ENCODE data around the gene B3GAT3. TPM values are rescaled to one million over a fixed set of nuclear protein-coding genes. Genes with fewer than 3 reads are reported as not detected.

B3GAT3 gene
- total RNA-seq, 4 donors from 2014 or later = 28.0 to 47.4 (median 40.8) TPM

DNA sequence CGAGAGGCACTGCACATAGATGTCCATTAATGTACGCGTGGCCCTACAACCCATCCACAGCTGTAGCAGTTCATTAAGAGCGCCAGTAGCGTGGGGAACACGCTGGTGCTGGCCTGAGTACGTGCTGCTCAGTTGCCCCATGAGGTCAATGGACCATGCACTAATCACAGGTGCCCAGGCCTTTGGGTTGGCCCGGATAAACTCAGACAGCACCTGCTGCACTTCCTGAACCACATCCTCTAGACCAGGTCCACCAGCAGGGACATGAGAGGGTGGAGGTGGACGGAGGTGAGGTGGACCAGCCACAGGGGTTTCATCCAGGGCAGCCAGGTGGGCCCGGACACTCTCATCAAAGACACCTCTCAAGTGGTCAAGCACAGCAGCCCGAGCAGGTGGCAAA lies 27.7 kb upstream of the B3GAT3 start:
- Histone ChIP-seq H3K9me3 (no peaks in the 10 kb centered on the region), H3K4me1 (peaks cover 22 to 38% (median 30%) of the 10 kb centered on the region in 4 donors), H3K27ac (no peak overlapping the region), H3K4me3 (no peak overlapping the region), H3K36me3 (peaks cover 0 to 5% (median 3%) of the 10 kb centered on the region in 4 donors), H3K27me3 (no peaks in the 10 kb centered on the region)
- no peak for TF ChIP-seq POLR2AphosphoS5 (IDR thresholded peaks at IDR 0.05)
- no peak for TF ChIP-seq POLR2A (IDR thresholded peaks at IDR 0.05)
- in situ Hi-C loops (cut with MboI; ENCODE audit: low pct_ligation_motif_present in 1 of 4, low pct_unique_long_range_greater_than_20kb in 1 of 4, low sequenced_read_pairs in 3 of 4) = no loop called here
- 84% methylated on average over 11 of the region's 11 CpGs; no CpG with 5 or more reads in 1 of the 2 donors for WGBS, 2 donors (ENCODE audit: low coverage in 1 of 2)
- DNase-seq = no peak
- intact Hi-C loops (cut with DNase I; ENCODE audit: low total_unique reads) = no loop called here

DNA sequence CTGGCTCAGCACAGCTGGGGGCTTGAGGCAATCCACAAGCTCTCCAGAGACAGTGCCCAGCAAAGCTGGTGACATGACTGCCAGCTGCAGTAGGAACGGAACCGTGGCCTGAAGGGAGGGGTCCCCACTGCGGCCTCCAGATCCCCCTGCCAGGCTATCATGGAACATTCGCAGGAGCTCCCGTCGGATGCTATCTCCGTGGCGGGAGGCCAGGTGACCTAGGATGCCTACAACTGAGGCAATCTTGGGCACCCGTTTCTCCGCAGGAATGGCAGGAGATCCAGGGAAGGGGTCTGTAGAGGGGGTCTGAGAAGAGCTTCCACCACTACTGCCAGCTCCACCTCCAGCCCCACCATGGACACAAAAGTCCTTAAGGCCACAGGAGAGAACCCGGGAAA lies 27.2 kb upstream of the B3GAT3 start:
- peaks cover 22 to 40% (median 32%) of the 10 kb centered on the region in 4 donors for H3K4me1 ChIP-seq
- no peak overlapping the region for H3K4me3 ChIP-seq
- no peak overlapping the region for H3K27ac ChIP-seq
- H3K27me3 ChIP-seq = no peaks in the 10 kb centered on the region
- DNase-seq = no peak
- no peaks in the 10 kb centered on the region for H3K9me3 ChIP-seq
- no peak for TF ChIP-seq POLR2A (IDR thresholded peaks at IDR 0.05)
- no peak for TF ChIP-seq POLR2AphosphoS5 (IDR thresholded peaks at IDR 0.05)
- TF ChIP-seq, protein P1, sequence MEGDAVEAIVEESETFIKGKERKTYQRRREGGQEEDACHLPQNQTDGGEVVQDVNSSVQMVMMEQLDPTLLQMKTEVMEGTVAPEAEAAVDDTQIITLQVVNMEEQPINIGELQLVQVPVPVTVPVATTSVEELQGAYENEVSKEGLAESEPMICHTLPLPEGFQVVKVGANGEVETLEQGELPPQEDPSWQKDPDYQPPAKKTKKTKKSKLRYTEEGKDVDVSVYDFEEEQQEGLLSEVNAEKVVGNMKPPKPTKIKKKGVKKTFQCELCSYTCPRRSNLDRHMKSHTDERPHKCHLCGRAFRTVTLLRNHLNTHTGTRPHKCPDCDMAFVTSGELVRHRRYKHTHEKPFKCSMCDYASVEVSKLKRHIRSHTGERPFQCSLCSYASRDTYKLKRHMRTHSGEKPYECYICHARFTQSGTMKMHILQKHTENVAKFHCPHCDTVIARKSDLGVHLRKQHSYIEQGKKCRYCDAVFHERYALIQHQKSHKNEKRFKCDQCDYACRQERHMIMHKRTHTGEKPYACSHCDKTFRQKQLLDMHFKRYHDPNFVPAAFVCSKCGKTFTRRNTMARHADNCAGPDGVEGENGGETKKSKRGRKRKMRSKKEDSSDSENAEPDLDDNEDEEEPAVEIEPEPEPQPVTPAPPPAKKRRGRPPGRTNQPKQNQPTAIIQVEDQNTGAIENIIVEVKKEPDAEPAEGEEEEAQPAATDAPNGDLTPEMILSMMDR (IDR thresholded peaks at IDR 0.05) = no peak
- TF ChIP-seq EP300 (IDR thresholded peaks at IDR 0.05; ENCODE audit: low read depth) = no peak
- 85% methylated on average over 10 of the region's 11 CpGs; no CpG with 5 or more reads in 1 of the 2 donors for WGBS, 2 donors (ENCODE audit: low coverage in 1 of 2)
- H3K36me3 ChIP-seq = peaks cover 0 to 5% (median 3%) of the 10 kb centered on the region in 4 donors
- in situ Hi-C loops (cut with MboI; ENCODE audit: low pct_ligation_motif_present in 1 of 4, low pct_unique_long_range_greater_than_20kb in 1 of 4, low sequenced_read_pairs in 3 of 4) = no loop called here
- intact Hi-C loops (cut with DNase I; ENCODE audit: low total_unique reads) = no loop called here

DNA sequence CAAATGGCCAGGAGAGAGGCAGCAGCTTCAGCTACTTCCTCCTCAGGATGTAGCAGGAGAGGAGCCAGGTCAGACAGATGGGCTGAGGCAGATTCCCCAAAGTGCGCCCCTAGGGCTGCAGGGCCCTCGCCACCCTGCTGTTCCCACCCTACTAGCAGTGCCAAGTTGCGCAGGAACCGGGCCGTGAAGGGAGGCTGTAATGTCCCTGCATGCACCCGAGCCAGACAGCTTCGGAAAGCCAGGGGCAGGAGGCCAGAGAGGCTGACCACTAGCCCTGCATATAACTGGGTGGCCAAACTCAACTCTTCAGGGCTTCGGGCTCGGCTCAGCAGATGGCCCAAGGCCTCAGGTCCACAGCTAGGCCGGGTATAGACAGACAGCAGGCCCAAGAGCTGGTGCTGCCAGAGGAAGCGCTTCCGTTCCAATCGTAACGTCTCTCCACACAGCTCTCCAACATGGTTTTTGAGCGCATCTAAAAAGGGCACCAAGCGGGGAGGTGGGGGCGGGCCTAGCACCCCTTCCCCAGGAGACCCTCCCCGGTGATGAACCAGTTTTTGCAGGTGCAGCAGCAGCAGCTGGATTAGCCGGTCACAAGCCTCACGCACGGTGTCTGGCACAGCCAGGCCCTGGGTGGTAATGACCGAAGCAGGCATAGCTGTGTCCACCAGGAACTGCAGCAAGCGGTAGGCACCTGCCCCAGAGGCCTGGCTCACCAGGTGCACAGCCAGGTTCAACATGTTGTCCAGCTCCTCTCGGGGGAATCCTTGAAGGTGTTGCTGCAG lies 26.6 kb upstream of the B3GAT3 start:
- 91% methylated on average over 24 of the region's 24 CpGs; no CpG with 5 or more reads in 1 of the 2 donors for WGBS, 2 donors (ENCODE audit: low coverage in 1 of 2)

DNA sequence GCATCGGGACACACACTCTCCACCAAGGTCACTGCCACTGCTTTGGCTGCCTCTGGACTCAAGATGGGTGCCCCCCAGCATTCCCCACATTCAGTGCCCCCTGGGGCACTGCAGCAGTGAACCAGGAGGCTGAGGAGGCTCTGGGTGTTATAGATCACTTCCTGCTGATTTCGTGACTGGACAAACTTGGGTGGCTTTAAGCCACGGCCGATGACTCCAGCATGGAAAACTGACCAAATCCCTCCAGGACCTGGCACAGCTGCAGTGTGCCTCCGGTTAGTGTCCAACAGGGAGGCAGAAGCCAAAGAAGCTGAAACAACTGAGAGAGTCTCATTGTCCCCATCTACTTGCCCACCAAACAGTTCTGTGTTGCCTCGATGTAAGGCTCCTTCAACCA lies 25.8 kb upstream of the B3GAT3 start:
- Histone ChIP-seq H3K27ac (no peak overlapping the region), H3K36me3 (peaks cover 0 to 7% (median 3%) of the 10 kb centered on the region in 4 donors), H3K27me3 (no peaks in the 10 kb centered on the region), H3K9me3 (no peaks in the 10 kb centered on the region), H3K4me3 (no peak overlapping the region), H3K4me1 (peaks cover 22 to 38% (median 31%) of the 10 kb centered on the region in 4 donors)
- WGBS, 2 donors (ENCODE audit: low coverage in 1 of 2) = 87% methylated on average over 6 of the region's 6 CpGs; no CpG with 5 or more reads in 1 of the 2 donors
- intact Hi-C loops (cut with DNase I; ENCODE audit: low total_unique reads) = no loop called here
- TF ChIP-seq EP300 (IDR thresholded peaks at IDR 0.05; ENCODE audit: low read depth) (no peak), POLR2AphosphoS5 (IDR thresholded peaks at IDR 0.05) (no peak), POLR2A (IDR thresholded peaks at IDR 0.05) (no peak)
- TF ChIP-seq, protein P1 (IDR thresholded peaks at IDR 0.05) = no peak
- DNase-seq = no peak
- in situ Hi-C loops (cut with MboI; ENCODE audit: low pct_ligation_motif_present in 1 of 4, low pct_unique_long_range_greater_than_20kb in 1 of 4, low sequenced_read_pairs in 3 of 4) = no loop called here

More for the DNA sequence above, 26.6 kb upstream of the B3GAT3 start:
- Histone ChIP-seq H3K4me3 (no peak overlapping the region), H3K27me3 (no peaks in the 10 kb centered on the region), H3K4me1 (peaks cover 22 to 40% (median 32%) of the 10 kb centered on the region in 4 donors), H3K27ac (no peak overlapping the region), H3K36me3 (peaks cover 0 to 5% (median 3%) of the 10 kb centered on the region in 4 donors), H3K9me3 (no peaks in the 10 kb centered on the region)
- intact Hi-C loops (cut with DNase I; ENCODE audit: low total_unique reads) = no loop called here
- in situ Hi-C loops (cut with MboI; ENCODE audit: low pct_ligation_motif_present in 1 of 4, low pct_unique_long_range_greater_than_20kb in 1 of 4, low sequenced_read_pairs in 3 of 4) = no loop called here
- TF ChIP-seq, protein P1 (IDR thresholded peaks at IDR 0.05) = no peak
- no peak for TF ChIP-seq POLR2A (IDR thresholded peaks at IDR 0.05)
- no peak for TF ChIP-seq EP300 (IDR thresholded peaks at IDR 0.05; ENCODE audit: low read depth)
- no peak for TF ChIP-seq POLR2AphosphoS5 (IDR thresholded peaks at IDR 0.05)
- no peak for DNase-seq
